Measurements from ENCODE around the gene IKZF4.
A peak's percentile ranks its signal among the peaks of the same experiment; 100 is the strongest.
"Not testable (repeated sequence)": the region's sequence is repeated elsewhere in the genome, so short reads cannot be mapped to it uniquely, and the experiment has no call there.

IKZF4 gene

GRCh38 chr12:56040963-56041551 is 20.2 kb downstream of the IKZF4 start:
- no peak for DNase-seq

GRCh38 chr12:56041552-56042429 is 20.9 kb downstream of the IKZF4 start, which contains the start of gene RPS26:
Gene RPS26 (plus strand): TSS chr12:56041918. CDS start chr12:56042167, 249 bp downstream.
- DNase-seq, result peak; percentile 94

- DNase-seq, result not testable (repeated sequence)
Observed at GRCh38 chr12:56042430-56042813, 21.6 kb downstream of the IKZF4 start.

- no peak for DNase-seq
Observed at GRCh38 chr12:56042843-56043242, 22.0 kb downstream of the IKZF4 start.

GRCh38 chr12:56046027-56046780 is 25.4 kb downstream of the IKZF4 start:
- no peak for DNase-seq

GRCh38 chr12:56053407-56053893 is 32.6 kb downstream of the IKZF4 start:
- DNase-seq, result no peak

- not testable (repeated sequence) for DNase-seq
Observed at GRCh38 chr12:56059964-56060363, 39.1 kb downstream of the IKZF4 start.

- no peak for DNase-seq
Observed at GRCh38 chr12:56061982-56062381, 41.1 kb downstream of the IKZF4 start.

- DNase-seq, result no peak
Observed at GRCh38 chr12:56062996-56063395, 42.2 kb downstream of the IKZF4 start.

- DNase-seq, result no peak
Observed at GRCh38 chr12:56071648-56072047, 50.8 kb downstream of the IKZF4 start.

GRCh38 chr12:56074396-56074795 is 53.6 kb downstream of the IKZF4 start:
- no peak for DNase-seq

GRCh38 chr12:56077966-56078365 is 57.1 kb downstream of the IKZF4 start:
- not testable (repeated sequence) for DNase-seq

- no peak for DNase-seq
Observed at GRCh38 chr12:56078427-56078826, 57.6 kb downstream of the IKZF4 start.

GRCh38 chr12:56078931-56079722 is 58.3 kb downstream of the IKZF4 start:
- DNase-seq, result peak; percentile 9

- peak; percentile 16 for DNase-seq
Observed at GRCh38 chr12:56079723-56080555, 59.1 kb downstream of the IKZF4 start, which contains the start of gene ERBB3. Gene ERBB3 (plus strand): TSS chr12:56080165. CDS start chr12:56080301, 136 bp downstream.

GRCh38 chr12:56080556-56081138 is 59.8 kb downstream of the IKZF4 start:
- no peak for DNase-seq

- no peak for DNase-seq
Observed at GRCh38 chr12:56081393-56082347, 60.8 kb downstream of the IKZF4 start.

GRCh38 chr12:56082382-56082781 is 61.5 kb downstream of the IKZF4 start:
- no peak for DNase-seq

- no peak for DNase-seq
Observed at GRCh38 chr12:56082967-56083366, 62.1 kb downstream of the IKZF4 start.

Measured in NCI-H1694 (cell line).